Endodermal cell (in vitro differentiated cells): ENCODE results near the gene GALM. TPM values are rescaled to one million over a fixed set of nuclear protein-coding genes. Genes with fewer than 3 reads are reported as not detected.

Experiments
- DNase-seq: peaks from one replicate; pipeline ENCODE4 v3.0.0-alpha.2; 2017
- H3K27ac ChIP-seq: 2 replicates; pipeline ENCODE4 v1.5.1; 2013; ENCODE audit warnings: mild to moderate bottlenecking, low read depth, low read length, moderate library complexity
- H3K27me3 ChIP-seq: 2 replicates; pipeline ENCODE4 v1.6.1; 2013; ENCODE audit warnings: mild to moderate bottlenecking, low read length, moderate library complexity; ENCODE audit not compliant: insufficient read depth, control insufficient read depth, poor library complexity, severe bottlenecking
- H3K36me3 ChIP-seq: 2 replicates; pipeline ENCODE4 v1.7.0; 2013; ENCODE audit warnings: mild to moderate bottlenecking, low read length, moderate library complexity; ENCODE audit not compliant: control insufficient read depth, insufficient read depth
- H3K4me1 ChIP-seq: one replicate; pipeline ENCODE4 v1.7.0; 2013; ENCODE audit warnings: low read length; ENCODE audit not compliant: control insufficient read depth, insufficient read depth
- H3K4me3 ChIP-seq: 2 replicates; pipeline ENCODE4 v1.5.1; 2013; ENCODE audit warnings: mild to moderate bottlenecking, low read length, moderate library complexity
- H3K9ac ChIP-seq: 2 replicates; pipeline ENCODE4 v1.6.1; 2013; ENCODE audit warnings: mild to moderate bottlenecking, low read length, moderate library complexity; ENCODE audit not compliant: poor library complexity, severe bottlenecking; ENCODE audit errors: extremely low read depth
- H3K9me3 ChIP-seq: 2 replicates; pipeline ENCODE4 v1.6.1; 2013; ENCODE audit warnings: mild to moderate bottlenecking, low read length, moderate library complexity; ENCODE audit not compliant: control insufficient read depth
- H3K27ac Mint-ChIP-seq: 2 replicates; pipeline ENCODE4 v1.8.0; 2020; ENCODE audit warnings: mixed read lengths
- H3K27me3 Mint-ChIP-seq: 2 replicates; pipeline ENCODE4 v1.8.0; 2021; ENCODE audit warnings: mild to moderate bottlenecking, mixed read lengths; ENCODE audit not compliant: insufficient read depth
- H3K36me3 Mint-ChIP-seq: 2 replicates; pipeline ENCODE4 v1.8.0; 2020; ENCODE audit warnings: low read depth, mixed read lengths
- H3K4me1 Mint-ChIP-seq: 2 replicates; pipeline ENCODE4 v1.8.0; 2020; ENCODE audit warnings: mixed read lengths
- H3K4me3 Mint-ChIP-seq: 2 replicates; pipeline ENCODE4 v1.8.0; 2020; ENCODE audit warnings: mild to moderate bottlenecking, moderate library complexity, mixed read lengths
- H3K9me3 Mint-ChIP-seq: 2 replicates; pipeline ENCODE4 v1.8.0; 2020; ENCODE audit warnings: mild to moderate bottlenecking, mixed read lengths
- CTCF ChIP-seq: fragments of 200-600 bp; sonication (generic); conservative IDR thresholded peaks from 2 replicates; pipeline ENCODE4 v1.5.0; 2021; ENCODE audit warnings: antibody characterized with exemption, mild to moderate bottlenecking
- WGBS, 2 experiments: methylation state at CpG; one replicate each; pipeline versions ENCODE4 v1.1.5 to v1.1.7; 2013; ENCODE audit warnings: missing lambda C conversion rate in 2 of 2, mixed read lengths in 1 of 2; ENCODE audit not compliant: insufficient coverage in 1 of 2, insufficient read length in 1 of 2; 5-methylcytosine and 5-hydroxymethylcytosine counted together
- total RNA-seq, 2 donors: library from RNA; stranded (reverse); fragmentation: NEBNext Ultra II Directional in 1 of 2; extraction: Animal tissue kit (Norgen Biotek cat#: 25700) in 1 of 2; gene quantifications; 2 replicates in 1 of 2; 3 replicates in 1 of 2; pipeline ENCODE4 v1.2.1, GENCODE V29; 2021

GALM gene
- total RNA-seq, 2 donors from 2014 or later: 14.2 to 16.2 TPM

- no peak for DNase-seq
- no peaks in the 10 kb centered on the region for H3K4me1 ChIP-seq
- TF ChIP-seq CTCF: no peak
- no peak overlapping the region for H3K27ac ChIP-seq
- Mint-ChIP-seq H3K9me3 (no peaks in the 10 kb centered on the region), H3K36me3 (peaks cover 32% of the 10 kb centered on the region), H3K27me3 (no peaks in the 10 kb centered on the region), H3K4me3 (no peak overlapping the region), H3K4me1 (peaks cover 2% of the 10 kb centered on the region), H3K27ac (no peak overlapping the region)
- H3K4me3 ChIP-seq: no peak overlapping the region
- no peaks in the 10 kb centered on the region for H3K27me3 ChIP-seq
- no peak overlapping the region for H3K9ac ChIP-seq
- WGBS, 2 experiments: 89 to 95% methylated on average over 8 of the region's 8 CpGs
- no peaks in the 10 kb centered on the region for H3K9me3 ChIP-seq
- H3K36me3 ChIP-seq: peaks cover 8% of the 10 kb centered on the region
Observed at GRCh38 chr2:38692636-38693318, 26.9 kb downstream of the GALM start.

GRCh38 chr2:38697116-38697840, 31.4 kb downstream of the GALM start:
- no peak for DNase-seq
- Histone ChIP-seq H3K4me1 (no peaks in the 10 kb centered on the region), H3K36me3 (peaks cover 8% of the 10 kb centered on the region), H3K9me3 (no peaks in the 10 kb centered on the region), H3K4me3 (no peak overlapping the region), H3K9ac (no peak overlapping the region), H3K27ac (no peak overlapping the region), H3K27me3 (no peaks in the 10 kb centered on the region)
- H3K27ac Mint-ChIP-seq: no peak overlapping the region
- no peak overlapping the region for H3K4me3 Mint-ChIP-seq
- H3K36me3 Mint-ChIP-seq: peaks cover 3% of the 10 kb centered on the region
- 93 to 97% methylated on average over 6 to 8 of the region's 8 CpGs for WGBS, 2 experiments
- H3K4me1 Mint-ChIP-seq: peaks cover 3% of the 10 kb centered on the region
- H3K27me3 Mint-ChIP-seq: no peaks in the 10 kb centered on the region
- no peak for TF ChIP-seq CTCF
- no peaks in the 10 kb centered on the region for H3K9me3 Mint-ChIP-seq

GRCh38 chr2:38698467-38699003, 32.6 kb downstream of the GALM start:
- Mint-ChIP-seq H3K36me3 (peaks cover 3% of the 10 kb centered on the region), H3K9me3 (no peaks in the 10 kb centered on the region), H3K4me3 (no peak overlapping the region), H3K4me1 (peaks cover 3% of the 10 kb centered on the region), H3K27me3 (no peaks in the 10 kb centered on the region), H3K27ac (no peak overlapping the region)
- no peak overlapping the region for H3K9ac ChIP-seq
- H3K9me3 ChIP-seq: no peaks in the 10 kb centered on the region
- H3K4me1 ChIP-seq: no peaks in the 10 kb centered on the region
- peaks cover 6% of the 10 kb centered on the region for H3K36me3 ChIP-seq
- H3K27me3 ChIP-seq: no peaks in the 10 kb centered on the region
- no peak for DNase-seq
- H3K4me3 ChIP-seq: no peak overlapping the region
- no peak for TF ChIP-seq CTCF
- H3K27ac ChIP-seq: no peak overlapping the region
- WGBS, 2 experiments: 95 to 96% methylated on average over 4 to 5 of the region's 5 CpGs
